HepG2 (cell line): ENCODE measurements around the gene PREX1. TPM values are rescaled to one million over a fixed set of nuclear protein-coding genes. Genes with fewer than 3 reads are reported as not detected.

Experiments used
- ATAC-seq: fragments of 200-7000 bp; cut with Tn5 transposase; 3 replicates; pipeline ENCODE4 v1.9.1; 2020; ENCODE audit warnings: mild to moderate bottlenecking, moderate library complexity
- BruUV-seq: library from RNA; stranded (reverse); fragments of 400-500 nt; replicated peaks from 2 replicates; lab custom pipeline; 2021; lab: Mats Ljungman, UMichigan
- CTCF ChIA-PET: fragments of 300-600 bp; formaldehyde crosslinking; extraction: SDS; loops from one replicate; lab custom pipeline; 2021; ENCODE audit warnings: low total read pairs, inconsistent platforms, low intra/inter-chr PET ratio; lab: Yijun Ruan, JAX
- POLR2A ChIA-PET: fragments of 350-600 bp; sonication (Branson Sonifier 250); formaldehyde crosslinking; loops from one replicate; lab custom pipeline; 2020; ENCODE audit warnings: antibody characterized with exemption, inconsistent platforms; lab: Yijun Ruan, JAX
- DNase-seq: peaks from one replicate; pipeline ENCODE4 v3.0.0-alpha.2; 2015; ENCODE audit warnings: low spot score
- FAIRE-seq: peaks from 3 replicates; lab custom pipeline; 2011; peaks lifted over from hg19 to GRCh38; lab: Jason Lieb, UNC
- H2AFZ ChIP-seq: one replicate; pipeline ENCODE4 v1.6.1; 2011; ENCODE audit warnings: low read length, inconsistent platforms
- H3K27ac ChIP-seq: fragments of 300-600 bp; 3 replicates; pipeline ENCODE4 v1.8.0; 2011; ENCODE audit warnings: mixed run types, mild to moderate bottlenecking, mixed read lengths, low read length, inconsistent platforms; ENCODE audit not compliant: insufficient read depth; ENCODE audit errors: extremely low read length
- H3K27me3 ChIP-seq, 2 experiments: fragments of 200-600 bp in 1 of 2; 2 replicates in 1 of 2; 3 replicates in 1 of 2; pipeline versions ENCODE4 v1.6.0 to v1.8.0; 2011; ENCODE audit warnings: low read length in 2 of 2, mild to moderate bottlenecking in 2 of 2, moderate library complexity in 2 of 2, inconsistent platforms in 1 of 2; ENCODE audit not compliant: insufficient read depth in 2 of 2, control insufficient read depth in 1 of 2
- H3K36me3 ChIP-seq, 2 experiments: fragments of 200-600 bp in 1 of 2; replicated peaks in 1 of 2; 2 replicates in 1 of 2; 3 replicates in 1 of 2; pipeline versions ENCODE4 v1.5.1 to v1.8.0; 2011; ENCODE audit warnings: low read length in 2 of 2, inconsistent platforms in 1 of 2; ENCODE audit not compliant: insufficient read depth in 2 of 2, control insufficient read depth in 1 of 2
- H3K4me1 ChIP-seq: 2 replicates; pipeline ENCODE4 v1.5.1; 2012; ENCODE audit warnings: low read length, inconsistent platforms; ENCODE audit not compliant: insufficient read depth
- H3K4me2 ChIP-seq: 2 replicates; pipeline ENCODE4 v1.6.0; 2011; ENCODE audit warnings: low read depth, low read length, inconsistent platforms
- H3K4me3 ChIP-seq, 3 experiments: fragments of 200-600 bp in 1 of 3; sonication (generic), shearing (Covaris generic) in 1 of 3; replicated peaks in 1 of 3; 2 replicates each; pipeline ENCODE4 v1.5.1; 2011 to 2016; ENCODE audit warnings: low read length in 3 of 3, inconsistent platforms in 2 of 3, low read depth in 2 of 3, mild to moderate bottlenecking in 2 of 3, control low read depth in 1 of 3, mixed read lengths in 1 of 3; ENCODE audit not compliant: insufficient read depth in 1 of 3
- H3K79me2 ChIP-seq: one replicate; pipeline ENCODE4 v1.6.1; 2011; ENCODE audit warnings: low read length, inconsistent platforms; ENCODE audit not compliant: insufficient read depth
- H3K9ac ChIP-seq: 2 replicates; pipeline ENCODE4 v1.6.0; 2011; ENCODE audit warnings: mild to moderate bottlenecking, low read depth, low read length, inconsistent platforms; ENCODE audit not compliant: insufficient read depth
- H3K9me3 ChIP-seq: 2 replicates; pipeline ENCODE4 v1.5.1; 2012; ENCODE audit warnings: mild to moderate bottlenecking, low read length
- H4K20me1 ChIP-seq: 2 replicates; pipeline ENCODE4 v1.6.0; 2011; ENCODE audit warnings: inconsistent platforms, mild to moderate bottlenecking, low read length, moderate library complexity; ENCODE audit not compliant: insufficient read depth
- GLI4 ChIP-seq: sonication (generic); formaldehyde crosslinking; IDR thresholded peaks from 2 replicates; pipeline ENCODE4 v1.5.1; 2020; ENCODE audit warnings: missing genetic modification reagents, mild to moderate bottlenecking, moderate library complexity, borderline replicate concordance
- IKZF1 ChIP-seq: fragments of 450-650 bp; IDR thresholded peaks from 2 replicates; pipeline ENCODE4 v1.7.1; 2016
- THAP7 ChIP-seq: sonication (generic); formaldehyde crosslinking; IDR thresholded peaks from 2 replicates; pipeline ENCODE4 v1.8.1; 2023; ENCODE audit warnings: mild to moderate bottlenecking, missing genetic modification reagents
- ZNF280D ChIP-seq: sonication (generic); formaldehyde crosslinking; IDR thresholded peaks from 2 replicates; pipeline ENCODE4 v1.5.1; 2020; ENCODE audit warnings: mild to moderate bottlenecking, missing genetic modification reagents
- WGBS: methylation state at CpG from one replicate; pipeline ENCODE4 v1.1.6; 2017; ENCODE audit warnings: low lambda C conversion rate; 5-methylcytosine and 5-hydroxymethylcytosine counted together
- in situ Hi-C: cut with HindIII; loops from 2 replicates; pipeline ENCODE4 v1.10.0; 2017; ENCODE audit warnings: low pct_unique_long_range_greater_than_20kb; ENCODE audit not compliant: extremely low pct_ligation_motif_present
- intact Hi-C: fragments of 100-400 bp; cut with micrococcal nuclease; formaldehyde crosslinking; loops from one replicate; pipeline ENCODE4 v1.10.0; 2022; ENCODE audit not compliant: unreplicated experiment
- polyA plus RNA-seq, 8 experiments: library from polyadenylated mRNA; depleted of rRNA in 3 of 8; stranded (reverse) in 7 of 8; unstranded in 1 of 8; fragments of >200 nt; fragmentation: Illumina TruSeq in 4 of 8; extraction: Trizol in 4 of 8; gene quantifications; 2 replicates each; pipeline versions ENCODE4 v1.2.1 to v1.2.3, GENCODE V29; 2011 to 2016; ENCODE audit warnings: low read depth in 4 of 8, missing spikeins in 1 of 8, mixed read lengths in 1 of 8; ENCODE audit not compliant: insufficient read depth in 1 of 8
- total RNA-seq, 5 experiments: library from RNA; depleted of rRNA; stranded (reverse); fragments of >200 nt; fragmentation: Illumina TruSeq; extraction: Trizol; gene quantifications; 2 replicates each; pipeline ENCODE4 v1.2.3, GENCODE V29; 2016; ENCODE audit warnings: low read depth in 1 of 5

PREX1 gene
- total and polyA plus RNA-seq, 2 of the 13 experiments (the other 11 are each of a cell fraction or from before 2014, with no cell fraction given) = 0.02 to 0.04 TPM

- TF ChIP-seq ZNF280D (CRISPR knock-in tag) (no peak), IKZF1 (no peak)
Measured at GRCh38 chr20:48592107-48592940, 235.5 kb downstream of the PREX1 start (continued).

- in situ Hi-C loops = no loop called here
- DNase-seq (no peak), ATAC-seq (no peak), FAIRE-seq (no peak)
- WGBS = 59% methylated on average over 8 of the region's 8 CpGs
- CTCF ChIA-PET = no interaction called here
- Histone ChIP-seq H2AFZ (no peak overlapping the region), H3K27ac (no peak overlapping the region), H3K9me3 (no peaks in the 10 kb centered on the region), H3K4me2 (no peak overlapping the region), H3K27me3 (peaks cover 0 to 10% of the 10 kb centered on the region in 2 experiments; a peak in 3 of 5 replicates), H3K4me1 (peaks cover 19% of the 10 kb centered on the region), H3K79me2 (no peaks in the 10 kb centered on the region), H3K4me3 (no peak overlapping the region), H4K20me1 (no peaks in the 10 kb centered on the region), H3K9ac (no peak overlapping the region), H3K36me3 (no peaks in the 10 kb centered on the region)
- TF ChIP-seq GLI4 (CRISPR knock-in tag) = no peak
- TF ChIP-seq THAP7 (CRISPR knock-in tag) = 0 out of 2 replicates have a peak, but pooled peaks have one; percentile 3
- POLR2A ChIA-PET = no interaction called here
- no TSS peak for BruUV-seq
- intact Hi-C loops = no loop called here
Measured at GRCh38 chr20:48586730-48587129, 241.1 kb downstream of the PREX1 start.
